ENCODE data around the gene FIGN.

DNA sequence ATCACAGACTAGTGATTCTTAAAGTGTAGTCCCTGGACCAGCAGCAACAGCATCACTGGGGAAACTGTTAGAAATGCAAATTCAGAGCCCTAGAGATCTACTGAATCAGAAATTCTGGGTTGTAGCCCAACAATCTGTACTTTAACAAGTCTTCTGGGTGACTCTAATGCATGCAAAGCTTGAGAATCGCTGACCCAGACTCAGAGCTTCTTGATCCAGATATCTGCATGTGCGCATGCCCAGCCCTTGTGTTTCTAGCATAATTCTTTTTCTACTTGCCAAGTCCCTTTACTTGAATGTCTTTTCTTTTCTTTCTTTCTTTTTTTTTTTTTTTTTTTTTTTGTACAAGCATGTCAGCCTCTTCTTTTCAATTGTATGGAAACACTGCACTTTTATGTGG, 60.4 kb downstream of the FIGN start:
- TF ChIP-seq, protein P1, sequence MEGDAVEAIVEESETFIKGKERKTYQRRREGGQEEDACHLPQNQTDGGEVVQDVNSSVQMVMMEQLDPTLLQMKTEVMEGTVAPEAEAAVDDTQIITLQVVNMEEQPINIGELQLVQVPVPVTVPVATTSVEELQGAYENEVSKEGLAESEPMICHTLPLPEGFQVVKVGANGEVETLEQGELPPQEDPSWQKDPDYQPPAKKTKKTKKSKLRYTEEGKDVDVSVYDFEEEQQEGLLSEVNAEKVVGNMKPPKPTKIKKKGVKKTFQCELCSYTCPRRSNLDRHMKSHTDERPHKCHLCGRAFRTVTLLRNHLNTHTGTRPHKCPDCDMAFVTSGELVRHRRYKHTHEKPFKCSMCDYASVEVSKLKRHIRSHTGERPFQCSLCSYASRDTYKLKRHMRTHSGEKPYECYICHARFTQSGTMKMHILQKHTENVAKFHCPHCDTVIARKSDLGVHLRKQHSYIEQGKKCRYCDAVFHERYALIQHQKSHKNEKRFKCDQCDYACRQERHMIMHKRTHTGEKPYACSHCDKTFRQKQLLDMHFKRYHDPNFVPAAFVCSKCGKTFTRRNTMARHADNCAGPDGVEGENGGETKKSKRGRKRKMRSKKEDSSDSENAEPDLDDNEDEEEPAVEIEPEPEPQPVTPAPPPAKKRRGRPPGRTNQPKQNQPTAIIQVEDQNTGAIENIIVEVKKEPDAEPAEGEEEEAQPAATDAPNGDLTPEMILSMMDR (IDR thresholded peaks at IDR 0.05; ENCODE audit: low read depth, low read length, missing input control): no peak
- TF ChIP-seq HNF4A (conservative IDR thresholded peaks at IDR 0.05) (no peak), GABPA (IDR thresholded peaks at IDR 0.05 in 1 of 2, conservative IDR thresholded peaks at IDR 0.05 in 1 of 2) (no peak), EGR1 (IDR thresholded peaks at IDR 0.05; ENCODE audit: low read depth in 2 of 2) (no peak), SP1 (IDR thresholded peaks at IDR 0.05) (no peak), TAF1 (conservative IDR thresholded peaks at IDR 0.05) (no peak)
- TF ChIP-seq, protein P2, sequence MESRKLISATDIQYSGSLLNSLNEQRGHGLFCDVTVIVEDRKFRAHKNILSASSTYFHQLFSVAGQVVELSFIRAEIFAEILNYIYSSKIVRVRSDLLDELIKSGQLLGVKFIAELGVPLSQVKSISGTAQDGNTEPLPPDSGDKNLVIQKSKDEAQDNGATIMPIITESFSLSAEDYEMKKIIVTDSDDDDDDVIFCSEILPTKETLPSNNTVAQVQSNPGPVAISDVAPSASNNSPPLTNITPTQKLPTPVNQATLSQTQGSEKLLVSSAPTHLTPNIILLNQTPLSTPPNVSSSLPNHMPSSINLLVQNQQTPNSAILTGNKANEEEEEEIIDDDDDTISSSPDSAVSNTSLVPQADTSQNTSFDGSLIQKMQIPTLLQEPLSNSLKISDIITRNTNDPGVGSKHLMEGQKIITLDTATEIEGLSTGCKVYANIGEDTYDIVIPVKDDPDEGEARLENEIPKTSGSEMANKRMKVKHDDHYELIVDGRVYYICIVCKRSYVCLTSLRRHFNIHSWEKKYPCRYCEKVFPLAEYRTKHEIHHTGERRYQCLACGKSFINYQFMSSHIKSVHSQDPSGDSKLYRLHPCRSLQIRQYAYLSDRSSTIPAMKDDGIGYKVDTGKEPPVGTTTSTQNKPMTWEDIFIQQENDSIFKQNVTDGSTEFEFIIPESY (IDR thresholded peaks at IDR 0.05): no peak
- TF ChIP-seq, protein P3, sequence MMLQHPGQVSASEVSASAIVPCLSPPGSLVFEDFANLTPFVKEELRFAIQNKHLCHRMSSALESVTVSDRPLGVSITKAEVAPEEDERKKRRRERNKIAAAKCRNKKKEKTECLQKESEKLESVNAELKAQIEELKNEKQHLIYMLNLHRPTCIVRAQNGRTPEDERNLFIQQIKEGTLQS (IDR thresholded peaks at IDR 0.05): no peak

Data from liver (tissue), 3 donors.